Measurements from ENCODE around the gene BPIFB2.

DNA sequence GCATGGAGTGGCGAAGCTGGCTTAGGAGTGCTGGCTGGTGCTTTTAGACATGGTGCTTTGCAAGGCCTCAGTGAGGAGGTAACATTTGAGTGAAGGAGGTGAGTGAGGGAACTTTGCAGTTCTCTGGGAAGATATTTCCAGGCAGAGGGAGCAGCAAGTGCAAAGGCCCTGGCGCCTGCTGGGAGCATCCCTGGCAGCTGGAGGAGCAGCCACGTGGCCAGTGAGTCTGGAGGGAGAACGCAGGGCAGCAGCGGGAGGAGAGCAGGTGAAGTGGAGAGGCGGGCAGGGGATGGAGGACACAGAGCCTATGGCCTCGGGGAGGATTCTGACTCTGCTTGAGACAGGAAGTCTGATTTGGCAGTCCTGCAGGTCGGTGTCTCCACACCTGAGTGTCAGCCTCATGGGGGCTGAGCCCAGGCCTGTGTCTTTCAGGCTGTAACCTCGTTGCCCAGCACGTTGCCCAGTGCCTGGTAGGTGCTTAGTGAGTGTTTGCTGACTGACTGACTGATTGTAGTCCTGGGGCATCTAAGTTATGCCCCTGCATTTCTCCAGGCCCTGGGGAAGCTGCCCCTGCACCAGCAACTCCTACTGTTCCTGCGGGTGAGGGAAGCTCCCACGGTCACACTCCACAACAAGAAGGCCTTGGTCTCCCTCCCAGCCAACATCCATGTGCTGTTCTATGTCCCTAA is 60.9 kb downstream of the BPIFB2 start:
- TF ChIP-seq, protein P1, sequence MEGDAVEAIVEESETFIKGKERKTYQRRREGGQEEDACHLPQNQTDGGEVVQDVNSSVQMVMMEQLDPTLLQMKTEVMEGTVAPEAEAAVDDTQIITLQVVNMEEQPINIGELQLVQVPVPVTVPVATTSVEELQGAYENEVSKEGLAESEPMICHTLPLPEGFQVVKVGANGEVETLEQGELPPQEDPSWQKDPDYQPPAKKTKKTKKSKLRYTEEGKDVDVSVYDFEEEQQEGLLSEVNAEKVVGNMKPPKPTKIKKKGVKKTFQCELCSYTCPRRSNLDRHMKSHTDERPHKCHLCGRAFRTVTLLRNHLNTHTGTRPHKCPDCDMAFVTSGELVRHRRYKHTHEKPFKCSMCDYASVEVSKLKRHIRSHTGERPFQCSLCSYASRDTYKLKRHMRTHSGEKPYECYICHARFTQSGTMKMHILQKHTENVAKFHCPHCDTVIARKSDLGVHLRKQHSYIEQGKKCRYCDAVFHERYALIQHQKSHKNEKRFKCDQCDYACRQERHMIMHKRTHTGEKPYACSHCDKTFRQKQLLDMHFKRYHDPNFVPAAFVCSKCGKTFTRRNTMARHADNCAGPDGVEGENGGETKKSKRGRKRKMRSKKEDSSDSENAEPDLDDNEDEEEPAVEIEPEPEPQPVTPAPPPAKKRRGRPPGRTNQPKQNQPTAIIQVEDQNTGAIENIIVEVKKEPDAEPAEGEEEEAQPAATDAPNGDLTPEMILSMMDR (IDR thresholded peaks at IDR 0.05): no peak
- TF ChIP-seq POLR2A (IDR thresholded peaks at IDR 0.05): no peak
